Mesenchymal stem cell (in vitro differentiated cells and primary cell): ENCODE measurements around the gene BTBD7.

ENCODE experiments used
- DNase-seq: peaks from one replicate; pipeline ENCODE4 v3.0.0-alpha.2; 2013
- H2AFZ ChIP-seq: one replicate; pipeline ENCODE4 v1.6.1; 2013; ENCODE audit warnings: low read depth, mild to moderate bottlenecking, control low read depth, inconsistent platforms, low read length, moderate library complexity
- H2AK5ac ChIP-seq: 2 replicates; pipeline ENCODE4 v1.6.1; 2013; ENCODE audit warnings: low read length, moderate library complexity, mild to moderate bottlenecking, inconsistent platforms; ENCODE audit not compliant: severe bottlenecking
- H2BK120ac ChIP-seq: one replicate; pipeline ENCODE4 v1.6.1; 2013; ENCODE audit warnings: low read depth, mild to moderate bottlenecking, inconsistent platforms, low read length, moderate library complexity
- H2BK12ac ChIP-seq, 2 experiments: one replicate each; pipeline ENCODE4 v1.6.1; 2013; ENCODE audit warnings: inconsistent platforms in 2 of 2, low read length in 2 of 2, mild to moderate bottlenecking in 2 of 2, moderate library complexity in 2 of 2, control low read depth in 1 of 2
- H2BK15ac ChIP-seq: one replicate; pipeline ENCODE4 v1.6.1; 2013; ENCODE audit warnings: mild to moderate bottlenecking, low read depth, inconsistent platforms; ENCODE audit not compliant: poor library complexity, severe bottlenecking
- H2BK5ac ChIP-seq: 2 replicates; pipeline ENCODE4 v1.6.1; 2013; ENCODE audit warnings: low read depth, mild to moderate bottlenecking, low read length, control low read depth, inconsistent platforms; ENCODE audit not compliant: poor library complexity, severe bottlenecking
- H3K14ac ChIP-seq, 2 experiments: one replicate each; pipeline ENCODE4 v1.6.1; 2013; ENCODE audit warnings: inconsistent platforms in 2 of 2, low read length in 2 of 2, control low read depth in 1 of 2, mild to moderate bottlenecking in 1 of 2, moderate library complexity in 1 of 2
- H3K18ac ChIP-seq, 2 experiments: one replicate each; pipeline ENCODE4 v1.6.1; 2013; ENCODE audit warnings: inconsistent platforms in 2 of 2, low read length in 2 of 2, control low read depth in 1 of 2, low read depth in 1 of 2, mild to moderate bottlenecking in 1 of 2
- H3K23ac ChIP-seq, 2 experiments: one replicate each; pipeline ENCODE4 v1.6.1; 2013; ENCODE audit warnings: inconsistent platforms in 2 of 2, low read length in 2 of 2, mild to moderate bottlenecking in 2 of 2, moderate library complexity in 2 of 2, control low read depth in 1 of 2
- H3K27ac ChIP-seq: 2 replicates; pipeline ENCODE4 v1.5.1; 2013; ENCODE audit warnings: mild to moderate bottlenecking, moderate library complexity, low read length, control low read depth, inconsistent platforms; ENCODE audit not compliant: poor library complexity, severe bottlenecking
- H3K27me3 ChIP-seq, 2 experiments: 2 replicates each; pipeline versions ENCODE4 v1.6.1 to v1.7.0; 2013; ENCODE audit warnings: low read length in 2 of 2, mild to moderate bottlenecking in 2 of 2, moderate library complexity in 2 of 2, control low read depth in 1 of 2, inconsistent platforms in 1 of 2; ENCODE audit not compliant: control insufficient read depth in 1 of 2, insufficient read depth in 1 of 2
- H3K36me3 ChIP-seq, 2 experiments: 2 replicates each; pipeline versions ENCODE4 v1.6.1 to v1.7.0; 2013; ENCODE audit warnings: low read length in 2 of 2, control low read depth in 1 of 2, inconsistent platforms in 1 of 2, low read depth in 1 of 2, mild to moderate bottlenecking in 1 of 2; ENCODE audit not compliant: insufficient read depth in 2 of 2, control insufficient read depth in 1 of 2
- H3K4ac ChIP-seq, 2 experiments: one replicate each; pipeline ENCODE4 v1.6.1; 2013; ENCODE audit warnings: inconsistent platforms in 2 of 2, low read length in 2 of 2, mild to moderate bottlenecking in 2 of 2, moderate library complexity in 2 of 2, control low read depth in 1 of 2, low read depth in 1 of 2
- H3K4me1 ChIP-seq: 2 replicates; pipeline ENCODE4 v1.6.1; 2013; ENCODE audit warnings: low read depth, low read length, control low read depth; ENCODE audit not compliant: control insufficient read depth, insufficient read depth
- H3K4me2 ChIP-seq: 2 replicates; pipeline ENCODE4 v1.6.1; 2013; ENCODE audit warnings: low read length, mild to moderate bottlenecking, inconsistent platforms; ENCODE audit not compliant: poor library complexity, severe bottlenecking
- H3K4me3 ChIP-seq, 2 experiments: 2 replicates each; pipeline versions ENCODE4 v1.5.1 to v1.7.0; 2013; ENCODE audit warnings: low read length in 2 of 2, mild to moderate bottlenecking in 2 of 2, control low read depth in 1 of 2, low read depth in 1 of 2; ENCODE audit not compliant: insufficient read depth in 1 of 2
- H3K79me1 ChIP-seq: replicated peaks from 2 replicates; pipeline ENCODE4 v1.6.1; 2013; ENCODE audit warnings: mild to moderate bottlenecking, control low read depth, low read length, inconsistent platforms; ENCODE audit not compliant: poor library complexity, severe bottlenecking
- H3K9ac ChIP-seq: 2 replicates; pipeline ENCODE4 v1.7.0; 2013; ENCODE audit warnings: mild to moderate bottlenecking, low read length, moderate library complexity
- H3K9me3 ChIP-seq: 2 replicates; pipeline ENCODE4 v1.7.0; 2013; ENCODE audit warnings: mild to moderate bottlenecking, low read length; ENCODE audit not compliant: control insufficient read depth
- H4K8ac ChIP-seq: one replicate; pipeline ENCODE4 v1.6.1; 2013; ENCODE audit warnings: inconsistent platforms, mild to moderate bottlenecking, low read length, moderate library complexity
- H4K91ac ChIP-seq: one replicate; pipeline ENCODE4 v1.6.1; 2013; ENCODE audit warnings: mild to moderate bottlenecking, low read length, inconsistent platforms
- WGBS: methylation state at CpG from one replicate; pipeline ENCODE4 v1.1.7; 2013; ENCODE audit warnings: mixed read lengths; 5-methylcytosine and 5-hydroxymethylcytosine counted together

The BTBD7 gene

GRCh38 chr14:93223565-93223964, 109.3 kb downstream of the BTBD7 start:
- WGBS: 98% methylated on average over 26 of the region's 27 CpGs
- H3K4me1 ChIP-seq: peaks cover 2% of the 10 kb centered on the region

DNA sequence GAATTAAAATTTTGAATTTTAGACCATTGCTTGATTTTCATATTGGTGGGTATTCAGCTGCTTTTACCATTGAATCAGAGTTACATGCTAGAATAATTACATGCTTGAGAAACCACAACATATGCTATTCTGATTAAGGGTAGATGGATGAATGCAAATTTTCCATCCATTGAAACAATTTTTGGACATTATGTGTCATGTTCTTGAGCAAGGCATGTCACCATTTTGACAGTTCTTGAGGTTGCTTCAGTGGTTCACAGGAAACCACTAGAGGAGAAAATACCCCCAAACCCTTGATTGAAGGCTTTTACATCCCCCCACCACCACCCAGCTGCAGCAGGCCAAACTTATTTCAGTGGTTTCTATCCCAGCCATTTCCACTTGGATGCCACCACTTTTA, 112.3 kb downstream of the BTBD7 start:
- no peak overlapping the region for H2BK15ac ChIP-seq
- no peaks in the 10 kb centered on the region for H3K4me1 ChIP-seq
- H2AK5ac ChIP-seq: no peak overlapping the region
- DNase-seq: no peak
- no peak overlapping the region for H2BK12ac ChIP-seq
- no peak overlapping the region for H3K4me2 ChIP-seq
- H3K18ac ChIP-seq: no peak overlapping the region
- no peak overlapping the region for H3K4me3 ChIP-seq
- H3K36me3 ChIP-seq: peaks cover 28 to 65% of the 10 kb centered on the region in 2 experiments
- no peak overlapping the region for H4K91ac ChIP-seq
- no peak overlapping the region for H2BK120ac ChIP-seq
- no peak overlapping the region for H2BK5ac ChIP-seq
- H3K23ac ChIP-seq: no peak overlapping the region
- no peak overlapping the region for H2AFZ ChIP-seq
- H3K79me1 ChIP-seq: peaks cover 4% of the 10 kb centered on the region
- H4K8ac ChIP-seq: no peak overlapping the region
- no peak overlapping the region for H3K27ac ChIP-seq
- no peak overlapping the region for H3K9ac ChIP-seq
- no peak overlapping the region for H3K4ac ChIP-seq
- no peaks in the 10 kb centered on the region for H3K9me3 ChIP-seq
- no peak overlapping the region for H3K14ac ChIP-seq
- H3K27me3 ChIP-seq: no peaks in the 10 kb centered on the region

More at GRCh38 chr14:93223565-93223964, 109.3 kb downstream of the BTBD7 start:
- H2BK120ac ChIP-seq: no peak overlapping the region
- peaks cover 31 to 70% of the 10 kb centered on the region in 2 experiments for H3K36me3 ChIP-seq
- H3K79me1 ChIP-seq: peaks cover 2% of the 10 kb centered on the region
- H3K4me2 ChIP-seq: no peak overlapping the region
- H4K91ac ChIP-seq: no peak overlapping the region
- no peak overlapping the region for H3K27ac ChIP-seq
- H3K4ac ChIP-seq: no peak overlapping the region
- no peak overlapping the region for H3K14ac ChIP-seq
- no peak overlapping the region for H3K23ac ChIP-seq
- H3K4me3 ChIP-seq: no peak overlapping the region
- no peak overlapping the region for H2AFZ ChIP-seq
- H3K27me3 ChIP-seq: no peaks in the 10 kb centered on the region
- no peak overlapping the region for H3K18ac ChIP-seq
- H2BK15ac ChIP-seq: no peak overlapping the region
- no peak overlapping the region for H2BK5ac ChIP-seq
- H4K8ac ChIP-seq: no peak overlapping the region
- DNase-seq: no peak
- no peak overlapping the region for H3K9ac ChIP-seq
- H3K9me3 ChIP-seq: no peaks in the 10 kb centered on the region
- no peak overlapping the region for H2AK5ac ChIP-seq
- H2BK12ac ChIP-seq: no peak overlapping the region

- Histone ChIP-seq H3K4me1 (no peaks in the 10 kb centered on the region), H3K18ac (no peak overlapping the region), H2BK12ac (no peak overlapping the region), H3K27ac (no peak overlapping the region), H3K9me3 (no peaks in the 10 kb centered on the region), H3K4me3 (no peak overlapping the region), H3K79me1 (peaks cover 6% of the 10 kb centered on the region), H2BK5ac (no peak overlapping the region), H3K9ac (no peak overlapping the region), H3K27me3 (no peaks in the 10 kb centered on the region), H3K14ac (no peak overlapping the region), H2AFZ (no peak overlapping the region), H3K36me3 (peaks cover 28 to 74% of the 10 kb centered on the region in 2 experiments), H2AK5ac (no peak overlapping the region), H3K4me2 (no peak overlapping the region), H2BK120ac (no peak overlapping the region), H2BK15ac (no peak overlapping the region), H3K23ac (no peak overlapping the region), H4K91ac (no peak overlapping the region), H3K4ac (no peak overlapping the region), H4K8ac (no peak overlapping the region)
- peak; percentile 65 for DNase-seq
- WGBS: 78% methylated on average over 3 of the region's 3 CpGs
These were observed 113.6 kb downstream of the BTBD7 start for GRCh38 chr14:93219103-93219726.

DNA sequence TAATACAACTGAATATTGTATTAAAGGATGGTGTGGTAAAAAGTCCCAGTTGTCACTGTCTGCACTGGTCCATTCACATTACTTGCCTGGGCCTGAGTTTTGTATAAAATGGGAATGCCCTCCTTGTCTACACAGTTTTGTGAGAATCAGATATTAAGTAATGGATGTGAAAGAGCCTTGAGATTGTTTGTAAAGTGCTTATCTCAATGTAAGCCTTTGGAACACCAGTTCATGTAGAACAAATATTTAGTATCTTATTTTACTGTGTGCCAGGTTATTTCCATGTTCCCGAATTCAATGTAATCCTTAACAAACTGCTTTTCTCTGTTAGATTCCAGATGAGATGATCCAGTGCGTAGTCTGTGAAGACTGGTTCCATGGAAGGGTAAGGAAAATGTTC, 118.2 kb downstream of the BTBD7 start:
- Histone ChIP-seq H3K36me3 (peaks cover 13 to 61% of the 10 kb centered on the region in 2 experiments), H3K23ac (no peak overlapping the region), H3K4ac (no peak overlapping the region), H3K4me3 (no peak overlapping the region), H3K27ac (no peak overlapping the region), H2AFZ (no peak overlapping the region), H4K91ac (no peak overlapping the region), H2BK12ac (no peak overlapping the region), H2BK120ac (no peak overlapping the region), H2BK5ac (no peak overlapping the region), H3K9ac (no peak overlapping the region), H4K8ac (no peak overlapping the region), H3K4me1 (no peaks in the 10 kb centered on the region), H3K27me3 (no peaks in the 10 kb centered on the region), H2BK15ac (no peak overlapping the region), H3K79me1 (peaks cover 10% of the 10 kb centered on the region), H3K4me2 (no peak overlapping the region), H3K18ac (no peak overlapping the region), H3K9me3 (no peaks in the 10 kb centered on the region), H3K14ac (no peak overlapping the region), H2AK5ac (no peak overlapping the region)
- no CpG with 5 or more reads among the region's 2 CpGs for WGBS
- no peak for DNase-seq
